PFSK-1 (cell line): ENCODE results near the gene IZUMO2.

Experiments used
- FOXP2 ChIP-seq: optimal IDR thresholded peaks from 2 replicates; pipeline ENCODE3; 2011; ENCODE audit warnings: borderline replicate concordance, control low read depth, inconsistent platforms; ENCODE audit not compliant: insufficient read depth; ENCODE audit errors: extremely low read length, extremely low read depth
- POLR2AphosphoS5 ChIP-seq: IDR thresholded peaks from 2 replicates; pipeline ENCODE4 v1.6.1; 2012; ENCODE audit warnings: low read depth, mild to moderate bottlenecking, control low read depth, low read length, moderate library complexity
- REST ChIP-seq, 2 experiments: IDR thresholded peaks; 2 replicates each; pipeline versions ENCODE4 v1.6.1 to v1.8.0; 2011 to 2012; ENCODE audit warnings: low read depth in 2 of 2, low read length in 2 of 2, control low read depth in 1 of 2, inconsistent platforms in 1 of 2, mild to moderate bottlenecking in 1 of 2, moderate library complexity in 1 of 2; ENCODE audit not compliant: insufficient read depth in 1 of 2
- SIN3A ChIP-seq: IDR thresholded peaks from 2 replicates; pipeline ENCODE4 v1.6.1; 2012; ENCODE audit warnings: mild to moderate bottlenecking, low read length, moderate library complexity, borderline replicate concordance; ENCODE audit not compliant: insufficient read depth
- TAF1 ChIP-seq: IDR thresholded peaks from 2 replicates; pipeline ENCODE4 v1.6.1; 2012; ENCODE audit warnings: low read length, control low read depth, borderline replicate concordance; ENCODE audit not compliant: insufficient read depth

Gene IZUMO2

DNA sequence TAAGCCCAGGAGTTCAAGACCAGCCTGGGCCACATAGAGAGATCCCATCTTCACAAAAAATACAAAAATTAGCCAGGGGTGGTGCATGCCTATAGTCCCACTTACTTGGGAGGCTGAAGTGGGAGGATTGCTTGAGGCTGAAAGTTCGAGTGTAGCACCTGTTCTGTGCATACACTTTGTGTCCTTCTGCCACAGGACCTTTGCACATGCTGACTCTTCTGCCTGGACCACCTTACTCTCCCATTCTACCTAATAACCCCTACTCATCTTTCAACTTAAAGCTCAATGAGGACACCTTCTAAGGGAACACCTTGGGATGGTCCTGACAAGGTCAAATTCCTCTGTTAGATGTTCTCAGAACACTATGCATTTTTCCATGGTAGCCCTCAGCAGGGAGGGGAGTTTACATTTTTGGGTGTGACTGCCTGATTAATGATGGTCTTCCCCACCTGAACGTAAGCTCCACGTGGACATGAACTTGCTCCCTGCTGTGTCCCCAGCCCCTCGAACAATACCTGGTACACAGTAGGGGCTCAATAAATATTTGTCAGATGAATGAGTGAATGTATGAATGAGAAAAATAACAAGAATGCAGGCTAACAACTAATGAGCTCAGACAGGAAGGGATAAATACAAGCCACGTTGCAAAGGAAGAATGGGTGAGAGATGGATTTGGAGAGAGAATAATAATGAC is 11.2 kb upstream of the IZUMO2 start:
- TF ChIP-seq FOXP2 (no peak), POLR2AphosphoS5 (no peak), REST (IDR thresholded peaks at IDR 0.05; ENCODE audit: insufficient read depth in 1 of 2, low read depth in 2 of 2, low read length in 2 of 2) (no peak), SIN3A (no peak), TAF1 (no peak)

DNA sequence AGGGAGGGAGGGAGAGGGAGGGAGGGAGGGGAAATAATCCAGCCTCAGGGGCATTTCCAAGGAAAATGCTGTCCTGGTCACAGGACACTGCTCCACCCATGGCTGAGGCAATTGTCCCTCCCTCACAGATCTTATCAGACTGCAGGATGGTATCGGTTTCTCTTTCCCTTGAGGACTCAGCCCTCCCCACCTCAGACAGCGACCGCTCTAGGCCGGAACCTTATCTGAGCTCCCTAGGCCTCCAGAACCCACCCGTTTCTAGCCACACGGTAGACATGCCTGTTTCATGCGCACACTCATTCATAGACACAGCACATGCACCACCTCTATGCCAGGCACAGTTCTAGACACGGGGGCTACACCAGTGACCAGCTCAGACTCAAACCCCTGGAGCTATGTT is 10.0 kb upstream of the IZUMO2 start:
- TF ChIP-seq TAF1 = no peak
- TF ChIP-seq REST (IDR thresholded peaks at IDR 0.05; ENCODE audit: insufficient read depth in 1 of 2, low read depth in 2 of 2, low read length in 2 of 2) = no peak
- no peak for TF ChIP-seq POLR2AphosphoS5
- TF ChIP-seq FOXP2 = no peak
- TF ChIP-seq SIN3A = no peak

DNA sequence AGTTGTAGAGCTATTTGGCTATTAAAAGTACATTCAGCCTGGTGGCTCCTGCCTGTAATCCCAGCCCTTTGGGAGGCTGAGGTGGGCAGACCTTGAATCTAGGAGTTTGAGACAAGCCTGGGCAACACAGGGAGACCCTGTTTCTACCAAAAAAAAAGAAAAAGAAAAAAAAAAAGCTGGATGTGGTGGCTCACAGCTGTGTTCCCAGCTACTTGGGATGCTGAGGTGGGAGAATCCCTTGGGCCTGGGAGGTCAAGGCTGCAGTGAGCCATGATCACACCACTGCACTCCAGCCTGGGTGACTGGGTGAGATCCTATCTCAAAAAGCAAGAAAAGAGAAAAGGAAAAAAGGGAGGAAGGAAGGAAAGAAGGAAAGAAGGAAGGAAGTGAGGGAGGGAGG is 9.6 kb upstream of the IZUMO2 start:
- TF ChIP-seq FOXP2 = no peak
- no peak for TF ChIP-seq SIN3A
- TF ChIP-seq REST (IDR thresholded peaks at IDR 0.05; ENCODE audit: insufficient read depth in 1 of 2, low read depth in 2 of 2, low read length in 2 of 2) = no peak
- no peak for TF ChIP-seq TAF1
- TF ChIP-seq POLR2AphosphoS5 = no peak

DNA sequence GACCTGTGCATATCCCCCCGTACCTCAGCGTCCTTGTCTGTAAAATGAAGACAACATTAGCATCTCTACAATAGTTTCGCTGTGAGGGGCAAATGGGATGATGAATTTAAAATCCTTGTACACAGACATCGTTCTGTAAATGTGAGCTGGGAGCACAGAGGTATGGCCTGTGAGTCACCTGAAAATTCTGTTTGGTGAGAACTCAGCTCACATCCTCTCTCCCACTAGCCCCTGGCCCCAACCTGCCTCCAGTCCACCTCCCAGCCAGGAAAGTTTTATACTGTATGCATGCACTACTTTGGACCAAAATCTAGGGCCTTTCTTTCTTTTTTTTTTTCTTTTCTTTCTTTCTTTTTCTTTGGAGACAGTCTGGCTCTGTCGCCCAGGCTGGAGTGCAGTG is 8.7 kb upstream of the IZUMO2 start:
- TF ChIP-seq REST (IDR thresholded peaks at IDR 0.05; ENCODE audit: insufficient read depth in 1 of 2, low read depth in 2 of 2, low read length in 2 of 2) (no peak), POLR2AphosphoS5 (no peak), SIN3A (no peak), FOXP2 (no peak), TAF1 (no peak)
